ENCODE measurements around the gene MICU1.
"Not testable (repeated sequence)": the region's sequence is repeated elsewhere in the genome, so short reads cannot be mapped to it uniquely, and the experiment has no call there.

The MICU1 gene

GRCh38 chr10:72426986-72427385 lies 198.9 kb downstream of the MICU1 start:
- no peak for DNase-seq

DNA sequence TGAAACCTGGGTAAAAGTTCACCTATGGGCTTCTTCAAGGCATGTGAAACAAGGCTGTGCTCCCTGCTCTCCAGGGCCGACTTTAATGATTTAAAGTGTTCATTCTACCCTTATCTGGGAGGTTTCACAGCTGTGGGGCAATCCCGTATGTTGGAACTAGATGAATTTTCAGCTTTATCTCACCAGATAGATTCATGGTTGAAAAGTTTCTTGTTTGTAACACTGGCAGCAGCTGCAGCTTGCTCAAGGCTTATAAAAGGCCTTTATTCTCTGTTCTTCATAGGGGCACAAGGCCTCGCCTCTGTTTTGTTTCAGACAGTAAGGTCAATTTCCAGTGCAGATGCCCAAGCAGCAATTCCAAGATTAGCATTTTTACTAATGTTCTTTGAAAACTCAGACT lies 200.7 kb downstream of the MICU1 start:
- no peak for DNase-seq

DNA sequence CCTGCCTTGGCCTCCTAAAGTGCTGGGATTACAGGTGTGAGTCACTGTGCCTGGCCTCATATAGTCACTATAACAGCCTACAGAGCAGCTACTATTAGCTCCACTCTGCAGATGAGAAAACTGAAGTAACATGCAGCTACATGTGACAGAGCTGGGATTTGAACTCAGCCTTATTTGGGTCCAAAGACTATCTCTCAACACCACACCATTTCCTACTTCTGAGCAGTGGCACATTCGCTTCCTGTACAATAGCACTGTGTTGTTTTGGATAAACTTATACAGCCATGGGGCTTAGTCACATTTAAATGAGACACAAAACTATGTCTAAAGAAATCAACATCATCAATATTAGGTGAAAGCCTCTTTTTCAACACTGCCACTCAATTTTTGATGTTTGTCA lies 201.3 kb downstream of the MICU1 start:
- no peak for DNase-seq

- no peak for DNase-seq
Measured at GRCh38 chr10:72423426-72423825, 202.5 kb downstream of the MICU1 start.

DNA sequence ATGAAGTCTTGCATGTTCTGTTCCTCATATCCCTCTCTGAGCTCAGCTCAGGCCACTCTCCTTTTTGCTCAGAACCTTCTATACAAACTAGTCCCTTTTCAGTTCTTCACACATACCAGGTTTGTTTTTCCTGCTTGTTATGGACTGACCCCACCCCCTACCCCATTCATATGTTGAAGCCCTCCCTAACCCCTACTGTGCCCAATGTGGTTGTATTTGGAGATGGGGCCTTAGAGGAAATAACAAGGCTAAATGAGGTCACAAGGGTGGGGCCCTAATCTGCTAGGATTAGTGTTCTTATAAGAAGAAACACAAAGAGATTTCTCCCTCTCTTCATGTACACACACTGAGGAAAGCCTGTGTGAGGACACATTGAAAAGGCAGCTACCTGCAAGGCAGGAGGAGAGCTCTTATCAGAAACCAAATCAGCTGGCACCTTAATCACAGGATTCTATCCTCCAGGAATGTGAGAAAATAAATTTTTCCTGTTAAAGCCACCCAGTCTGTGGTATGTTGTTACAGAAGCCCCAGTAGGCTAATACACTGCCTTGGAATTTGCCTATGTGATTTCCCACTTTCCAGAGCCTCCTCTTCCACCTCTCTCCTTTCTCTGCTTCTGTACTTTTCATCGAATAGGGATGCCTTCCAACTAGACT lies 203.9 kb downstream of the MICU1 start:
- no peak for DNase-seq

DNA sequence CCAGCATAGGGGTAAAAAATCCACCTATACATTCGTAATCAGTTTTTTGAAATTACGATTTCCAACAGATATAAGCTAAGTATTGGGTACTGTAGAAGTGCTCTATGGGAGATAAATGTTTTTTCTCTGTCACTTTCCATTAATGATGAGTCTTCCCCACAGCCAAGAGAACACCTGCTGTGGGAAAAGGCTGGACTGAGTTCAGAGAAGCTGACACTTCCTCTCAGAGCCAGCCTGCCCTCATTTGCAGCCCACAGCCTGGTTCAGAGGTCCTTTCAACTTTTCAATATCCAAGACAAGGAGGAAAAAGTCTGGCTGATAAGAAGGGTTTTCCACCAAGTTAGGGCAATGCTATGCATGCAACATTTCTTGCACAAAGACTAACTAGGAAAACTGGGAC lies 206.6 kb downstream of the MICU1 start:
- no peak for DNase-seq

DNA sequence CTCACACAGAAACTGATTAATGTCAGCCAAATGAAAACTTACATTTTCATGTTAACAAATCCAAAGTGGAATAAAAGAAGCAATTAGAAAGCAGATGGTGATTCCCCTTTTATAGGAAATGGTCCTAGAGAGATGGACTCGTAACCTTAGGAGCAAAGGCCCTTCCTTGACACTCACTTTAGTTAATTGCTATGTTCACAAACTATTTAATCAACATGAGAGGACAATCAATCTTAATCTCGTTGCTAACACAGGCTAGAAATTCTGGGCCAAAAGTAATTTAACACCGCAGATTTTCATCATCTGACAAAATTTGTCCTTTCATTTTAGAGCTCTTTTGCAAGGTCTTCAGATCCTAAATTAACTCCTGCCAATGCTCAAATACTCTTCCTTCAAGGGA lies 207.2 kb downstream of the MICU1 start:
- no peak for DNase-seq

GRCh38 chr10:72417971-72418370 lies 207.9 kb downstream of the MICU1 start:
- DNase-seq: no peak

DNA sequence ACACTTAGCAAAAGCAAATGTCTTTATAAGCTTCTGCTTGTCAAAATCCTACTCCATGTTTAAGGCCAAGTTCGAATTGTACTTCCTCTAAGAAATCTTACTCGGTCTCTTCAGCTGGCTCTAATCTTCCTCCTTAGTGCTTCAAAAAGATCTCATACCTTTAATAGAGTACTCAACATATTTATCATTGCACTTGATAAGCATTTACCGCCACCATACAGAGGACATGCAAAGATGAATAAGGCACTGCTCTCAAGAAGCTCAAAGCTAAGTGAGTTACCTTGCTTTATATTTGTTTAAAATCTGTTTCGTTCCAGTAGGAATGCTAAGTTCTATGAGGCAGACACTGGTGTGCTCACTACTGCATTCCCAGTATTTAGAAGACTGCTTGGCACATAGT lies 209.2 kb downstream of the MICU1 start:
- DNase-seq: no peak

DNA sequence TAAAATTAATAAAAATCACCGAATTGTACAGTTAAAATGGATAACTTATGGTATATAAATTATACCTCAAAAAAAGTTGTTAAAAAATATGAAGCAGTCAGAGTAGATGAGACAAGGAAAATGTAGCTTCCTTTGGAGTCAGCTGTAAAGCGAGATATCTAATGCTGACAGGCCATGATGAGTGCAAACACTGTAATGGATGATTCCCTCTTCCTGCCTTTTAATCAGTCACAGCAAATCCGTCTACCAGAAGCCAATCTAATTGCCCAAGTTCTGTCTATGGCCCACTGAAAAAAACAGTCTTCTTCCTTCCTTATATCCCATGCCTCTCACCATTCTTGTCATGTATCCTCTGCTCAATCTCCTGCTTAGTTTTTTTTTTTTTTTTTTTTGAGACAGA lies 211.2 kb downstream of the MICU1 start:
- DNase-seq: no peak

- no peak for DNase-seq
Measured at GRCh38 chr10:72409167-72409566, 216.7 kb downstream of the MICU1 start.

- DNase-seq: no peak
Measured at GRCh38 chr10:72407927-72408600, 217.8 kb downstream of the MICU1 start.

DNA sequence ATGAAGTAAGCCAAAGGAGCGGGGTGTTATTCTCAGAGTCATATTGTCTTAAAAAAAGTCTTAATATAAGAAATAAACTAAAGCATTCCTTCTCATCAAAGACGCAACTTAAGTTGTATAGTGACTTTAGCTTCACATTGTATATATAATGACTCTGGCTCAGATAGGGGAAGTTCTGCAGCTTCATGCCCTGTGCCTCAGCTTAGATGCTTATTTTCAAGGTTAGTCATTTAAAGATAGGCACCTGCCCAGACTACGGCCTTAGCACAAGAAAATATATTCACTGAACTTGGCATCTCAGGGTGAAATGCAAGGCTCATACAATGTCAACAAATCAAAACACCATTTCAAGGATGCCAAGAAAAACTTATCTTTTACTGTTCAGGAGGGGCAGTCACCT lies 218.4 kb downstream of the MICU1 start:
- DNase-seq: no peak

DNA sequence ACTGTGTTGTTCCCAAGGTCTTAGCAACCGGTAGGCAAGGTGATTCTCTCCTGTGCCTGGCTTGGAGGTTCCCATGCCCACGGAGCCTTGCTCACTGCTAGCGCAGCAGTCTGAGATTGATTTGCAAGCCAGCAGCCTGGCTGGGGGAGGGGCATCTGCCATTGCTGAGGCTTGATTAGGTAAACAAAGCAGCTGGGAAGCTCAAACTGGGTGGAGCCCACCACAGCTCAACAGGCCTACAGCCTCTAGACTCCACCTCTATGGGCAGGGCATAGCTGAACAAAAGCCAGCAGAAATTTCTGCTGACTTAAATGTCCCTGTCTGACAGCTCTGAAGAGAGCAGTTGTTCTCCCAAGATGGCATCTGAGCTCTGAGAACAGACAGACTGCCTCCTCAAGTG lies 230.3 kb downstream of the MICU1 start:
- not testable (repeated sequence) for DNase-seq

GRCh38 chr10:72392571-72392970 lies 233.3 kb downstream of the MICU1 start:
- DNase-seq: no peak

DNA sequence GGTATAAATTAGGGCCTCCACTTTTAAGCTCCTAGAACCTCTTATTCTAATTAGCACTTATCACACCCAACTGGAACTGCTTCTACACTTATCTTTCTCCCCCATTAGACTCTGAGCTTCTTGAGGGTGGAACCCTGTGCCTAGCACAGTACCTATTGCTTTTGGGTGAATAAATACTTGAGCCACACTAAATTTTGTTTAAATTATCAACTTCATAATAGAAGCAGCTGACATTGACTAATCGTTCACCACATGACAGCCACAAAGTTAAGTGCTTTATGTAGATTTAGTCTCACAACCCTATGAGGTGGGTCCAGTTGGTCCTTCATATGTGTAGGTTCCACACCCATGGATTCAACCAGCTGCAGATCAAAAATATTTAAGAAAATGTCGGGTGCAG lies 235.1 kb downstream of the MICU1 start:
- no peak for DNase-seq

GRCh38 chr10:72389716-72390115 lies 236.2 kb downstream of the MICU1 start:
- DNase-seq: no peak

- no peak for DNase-seq
Measured at GRCh38 chr10:72389014-72389413, 236.9 kb downstream of the MICU1 start.

- no peak for DNase-seq
Measured at GRCh38 chr10:72388062-72388461, 237.8 kb downstream of the MICU1 start.

DNA sequence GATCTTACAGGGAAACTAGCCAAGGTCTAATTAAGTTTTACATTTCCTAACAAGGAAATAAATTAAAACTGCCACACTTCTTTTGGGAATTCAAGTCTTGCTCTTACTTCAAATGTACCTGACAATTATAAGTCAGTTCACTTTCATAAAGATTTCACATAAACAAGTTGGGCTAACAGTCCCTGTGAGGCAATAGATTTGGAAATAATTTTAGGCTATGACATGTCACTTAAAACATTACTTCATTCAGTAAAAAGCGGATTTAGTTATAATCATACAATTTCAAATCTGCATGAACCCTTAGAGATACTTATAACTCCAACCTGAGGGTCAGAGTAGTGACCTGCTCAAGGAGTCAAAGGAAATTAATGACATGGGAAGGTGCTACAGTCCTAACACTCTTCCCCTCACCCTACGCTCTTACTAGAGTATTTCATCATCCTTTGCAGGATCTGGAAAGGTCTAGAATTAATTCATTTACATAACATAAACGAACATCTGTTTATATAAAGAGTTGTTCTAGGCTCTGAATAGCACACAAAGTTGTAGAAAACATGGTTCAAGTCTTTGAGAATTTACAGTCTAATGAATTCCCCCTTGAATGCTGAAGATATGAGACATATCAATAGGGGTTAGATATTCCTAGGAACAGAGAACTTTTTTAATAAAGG lies 238.8 kb downstream of the MICU1 start:
- DNase-seq: no peak

- no peak for DNase-seq
Measured at GRCh38 chr10:72385724-72386123, 240.2 kb downstream of the MICU1 start.

DNA sequence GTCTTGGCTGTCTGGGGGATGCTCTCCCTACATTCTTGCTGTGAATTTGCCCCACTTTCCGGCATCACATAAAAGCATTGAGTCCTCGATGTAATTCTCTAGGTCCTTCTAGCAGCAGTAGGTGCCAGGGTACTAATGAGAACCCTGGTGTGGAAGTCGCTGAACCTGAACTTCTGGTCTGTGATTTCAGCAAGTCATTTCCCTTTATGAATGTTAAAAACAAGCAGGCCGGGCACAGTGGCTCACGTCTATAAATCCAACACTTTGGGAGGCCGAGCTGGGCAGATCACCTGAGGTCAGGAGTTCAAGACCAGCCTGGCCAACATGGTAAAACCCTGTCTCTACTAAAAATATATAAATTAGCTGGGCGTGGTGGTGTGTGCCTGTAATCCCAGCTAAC lies 240.9 kb downstream of the MICU1 start:
- DNase-seq: not testable (repeated sequence)

GRCh38 chr10:72379776-72380175 lies 246.1 kb downstream of the MICU1 start:
- no peak for DNase-seq

DNA sequence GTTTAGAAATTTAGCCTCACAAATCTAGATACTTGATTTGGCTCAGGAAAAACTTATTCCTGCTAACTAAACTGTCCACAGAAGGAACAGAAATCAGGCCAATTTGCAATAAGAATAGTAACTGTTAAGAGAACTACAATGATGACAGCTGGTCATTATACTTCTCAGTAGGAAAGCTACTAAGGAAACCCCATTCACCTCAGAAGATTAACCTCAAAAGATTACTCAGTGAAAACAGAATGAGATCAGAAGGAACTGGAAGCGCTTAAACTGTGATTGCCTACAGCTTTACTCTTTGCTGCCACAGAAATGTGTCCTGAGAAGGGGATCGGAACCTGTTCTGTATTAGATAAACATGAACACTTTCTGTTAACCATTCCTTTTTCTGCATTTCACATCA lies 246.8 kb downstream of the MICU1 start:
- DNase-seq: no peak
